ENCODE results near the gene HOXD8.

The HOXD8 gene

DNA sequence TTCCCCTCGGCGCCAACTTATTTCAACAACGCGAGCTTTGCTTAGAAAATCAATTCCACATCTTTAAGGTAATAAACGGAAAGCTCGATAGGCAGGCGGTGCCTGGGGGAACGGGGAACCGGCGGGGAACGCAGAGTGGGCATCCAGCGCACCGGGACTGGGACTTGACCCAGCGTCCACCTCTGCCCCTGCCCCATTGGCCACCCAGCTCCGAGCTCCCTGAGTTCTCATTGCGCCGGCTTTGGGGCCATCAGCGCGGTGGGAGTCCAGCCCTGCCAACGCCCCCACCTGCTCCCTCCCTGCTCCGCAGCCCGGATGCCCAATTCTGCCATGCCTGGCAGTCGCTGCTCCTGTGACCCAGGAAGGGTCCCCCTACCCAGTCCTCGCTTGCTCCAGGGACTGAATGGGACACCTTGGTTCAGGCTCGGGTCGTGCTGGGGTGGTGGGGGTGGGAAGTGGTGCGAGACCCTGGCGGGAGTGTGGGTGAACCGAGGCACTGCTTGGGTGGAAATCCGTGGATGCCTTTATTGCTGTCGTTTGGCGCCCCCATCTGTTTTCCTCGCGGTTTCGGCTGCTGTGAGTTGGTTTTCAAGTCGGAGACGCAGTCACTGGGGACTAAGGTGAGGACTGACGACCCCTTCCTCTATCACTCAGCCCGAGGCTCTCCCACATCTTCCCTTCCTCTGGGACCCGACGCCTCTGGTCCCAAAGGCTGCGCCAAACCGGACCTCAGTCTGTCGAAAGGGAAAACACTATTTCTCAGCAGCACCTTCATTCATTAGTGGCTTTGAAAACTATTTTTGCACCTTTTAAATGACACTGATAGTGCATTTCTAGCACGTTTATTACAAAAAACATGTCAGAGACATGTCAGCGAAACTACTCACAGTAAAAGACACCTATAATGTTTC is 43.4 kb upstream of the HOXD8 start:
- Histone ChIP-seq H3K4me1 (ENCODE audit: control insufficient read depth, insufficient read depth, low read length) (no peaks in the 10 kb centered on the region), H3K27ac (ENCODE audit: low read depth, low read length) (no peak overlapping the region), H3K9ac (ENCODE audit: low read length) (no peak overlapping the region), H3K27me3 (ENCODE audit: control insufficient read depth, insufficient read depth, low read length) (peaks cover 75% of the 10 kb centered on the region), H3K36me3 (ENCODE audit: control insufficient read depth, insufficient read depth, low read length) (no peaks in the 10 kb centered on the region), H3K4me3 (ENCODE audit: low read length) (no peak overlapping the region)

DNA sequence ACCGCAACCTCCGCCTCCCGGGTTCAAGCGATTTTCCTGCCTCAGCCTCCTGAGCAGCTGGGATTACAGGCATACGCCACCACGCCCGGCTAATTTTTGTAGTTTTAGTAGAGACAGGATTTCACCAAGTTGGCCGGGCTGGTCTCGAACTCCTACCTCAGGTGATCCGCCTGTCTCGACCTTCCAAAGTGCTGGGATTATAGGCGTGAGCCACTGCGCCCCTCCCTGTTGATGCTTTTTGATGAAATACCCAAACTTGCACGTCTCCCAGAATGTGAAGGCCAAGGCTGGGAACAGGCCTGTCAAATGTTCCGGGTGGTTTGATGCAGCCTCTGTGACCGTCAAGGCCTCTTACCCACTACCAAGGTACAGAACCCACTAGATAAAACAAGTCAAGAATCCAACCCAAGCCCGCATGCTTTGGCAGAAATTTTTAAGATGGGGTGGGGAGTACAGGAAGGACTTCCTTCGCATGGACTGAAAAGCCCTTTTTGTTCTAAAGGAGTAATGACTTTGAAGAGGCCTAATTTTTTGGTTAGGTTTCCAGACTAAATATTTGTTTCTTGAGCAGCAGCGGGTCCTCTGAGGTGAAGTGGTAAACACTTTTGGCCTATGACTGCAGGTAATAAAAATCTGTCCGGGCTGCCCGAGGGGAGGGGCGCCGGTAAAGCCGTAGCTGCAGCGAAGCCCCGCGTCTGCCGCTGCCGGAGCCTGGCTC is 42.0 kb upstream of the HOXD8 start:
- Histone ChIP-seq H3K4me3 (ENCODE audit: low read length) (peak overlapping the region; percentile 55), H3K9ac (ENCODE audit: low read length) (no peak overlapping the region), H3K27me3 (ENCODE audit: control insufficient read depth, insufficient read depth, low read length) (peaks cover 73% of the 10 kb centered on the region), H3K27ac (ENCODE audit: low read depth, low read length) (no peak overlapping the region), H3K4me1 (ENCODE audit: control insufficient read depth, insufficient read depth, low read length) (no peaks in the 10 kb centered on the region), H3K36me3 (ENCODE audit: control insufficient read depth, insufficient read depth, low read length) (no peaks in the 10 kb centered on the region)

DNA sequence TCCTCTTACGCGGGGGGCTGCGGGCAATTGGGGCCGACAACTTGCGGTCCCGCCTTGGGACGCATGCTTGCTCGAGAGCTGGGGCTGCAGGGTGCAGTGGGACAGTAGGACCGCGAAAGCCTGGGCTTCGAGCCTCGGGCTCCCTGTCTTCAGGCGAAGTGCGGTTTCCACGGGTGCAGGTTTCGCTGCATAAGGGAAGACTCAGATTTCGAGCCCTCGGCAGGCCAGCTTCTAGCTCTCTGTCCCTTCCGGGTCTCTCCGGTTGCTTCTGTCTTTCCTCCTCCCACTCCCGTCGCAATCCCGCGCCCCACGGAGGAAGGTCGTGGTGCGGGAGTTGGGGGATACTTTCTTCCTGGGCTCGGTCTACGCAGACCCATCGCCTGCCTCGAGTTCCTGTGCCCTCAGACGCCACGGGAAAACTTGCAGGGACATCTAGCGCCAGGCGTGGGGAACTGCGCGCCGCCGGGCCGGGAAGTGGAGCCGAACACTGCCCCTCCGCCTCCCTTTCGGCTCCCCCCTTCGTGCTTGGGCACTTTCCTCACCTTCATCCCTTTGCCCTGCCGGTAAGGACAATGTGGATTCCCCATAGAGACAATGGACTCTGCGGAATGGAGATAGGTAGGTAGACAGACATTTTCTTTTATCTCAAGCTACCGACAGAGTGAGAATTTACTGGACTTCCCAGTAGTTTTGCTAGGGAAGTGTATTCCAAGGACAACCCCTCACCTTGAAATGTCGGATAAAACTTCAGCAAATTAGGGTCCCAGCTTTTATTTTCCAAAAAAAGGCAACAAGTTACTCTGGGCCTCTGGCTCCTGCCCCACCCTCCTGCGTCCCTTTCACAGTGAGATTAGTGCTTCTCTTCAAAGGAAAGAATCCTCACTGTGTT is 41.2 kb upstream of the HOXD8 start:
- peaks cover 70% of the 10 kb centered on the region for H3K27me3 ChIP-seq (ENCODE audit: control insufficient read depth, insufficient read depth, low read length)
- H3K36me3 ChIP-seq (ENCODE audit: control insufficient read depth, insufficient read depth, low read length): no peaks in the 10 kb centered on the region
- H3K4me1 ChIP-seq (ENCODE audit: control insufficient read depth, insufficient read depth, low read length): peaks cover 2% of the 10 kb centered on the region
- H3K9ac ChIP-seq (ENCODE audit: low read length): no peak overlapping the region
- peak overlapping the region; percentile 55 for H3K4me3 ChIP-seq (ENCODE audit: low read length)
- H3K27ac ChIP-seq (ENCODE audit: low read depth, low read length): no peak overlapping the region

DNA sequence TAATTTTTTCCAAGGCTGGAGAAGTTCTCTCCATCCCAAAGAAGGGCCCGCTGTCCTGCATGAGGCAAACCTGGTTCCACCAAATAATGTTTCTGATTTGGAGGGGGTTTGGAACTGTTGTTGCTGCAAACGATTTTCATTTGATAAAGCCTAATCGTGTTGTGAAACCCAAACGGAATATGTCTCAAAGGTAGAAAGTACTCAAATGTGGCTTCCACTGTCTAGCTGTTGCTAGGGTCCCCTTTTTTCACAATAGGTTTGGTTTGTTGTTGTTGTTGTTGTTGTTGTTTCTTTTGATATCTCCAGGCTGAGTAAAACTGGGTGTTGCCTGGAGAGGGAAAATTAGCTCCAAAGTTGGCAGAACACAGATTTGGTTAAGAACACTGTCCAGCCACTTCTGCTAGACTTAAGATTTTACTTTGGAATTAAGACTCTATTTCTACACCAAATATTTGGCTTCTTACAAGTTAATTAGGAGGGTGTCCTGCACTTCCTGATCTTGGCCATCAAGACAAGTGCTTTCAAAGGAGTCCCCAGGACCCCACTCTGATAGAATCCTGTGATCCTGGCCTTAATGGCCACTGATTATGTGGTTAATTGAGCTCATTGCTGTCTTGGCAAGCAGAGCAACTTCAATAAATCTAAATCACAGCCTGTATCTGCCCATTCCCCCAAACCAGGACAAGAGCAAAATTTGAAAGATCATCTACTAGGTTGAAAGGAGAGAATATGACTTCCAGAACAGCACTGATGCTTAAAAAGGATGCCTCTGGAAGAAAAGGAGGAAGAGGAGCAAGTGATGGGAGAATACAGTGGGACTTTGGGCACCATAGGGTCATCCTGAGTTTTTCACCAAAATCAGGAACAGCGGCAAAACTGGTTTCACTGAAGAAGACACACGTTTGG is 40.3 kb upstream of the HOXD8 start:
- H3K27ac ChIP-seq (ENCODE audit: low read depth, low read length): no peak overlapping the region

DNA sequence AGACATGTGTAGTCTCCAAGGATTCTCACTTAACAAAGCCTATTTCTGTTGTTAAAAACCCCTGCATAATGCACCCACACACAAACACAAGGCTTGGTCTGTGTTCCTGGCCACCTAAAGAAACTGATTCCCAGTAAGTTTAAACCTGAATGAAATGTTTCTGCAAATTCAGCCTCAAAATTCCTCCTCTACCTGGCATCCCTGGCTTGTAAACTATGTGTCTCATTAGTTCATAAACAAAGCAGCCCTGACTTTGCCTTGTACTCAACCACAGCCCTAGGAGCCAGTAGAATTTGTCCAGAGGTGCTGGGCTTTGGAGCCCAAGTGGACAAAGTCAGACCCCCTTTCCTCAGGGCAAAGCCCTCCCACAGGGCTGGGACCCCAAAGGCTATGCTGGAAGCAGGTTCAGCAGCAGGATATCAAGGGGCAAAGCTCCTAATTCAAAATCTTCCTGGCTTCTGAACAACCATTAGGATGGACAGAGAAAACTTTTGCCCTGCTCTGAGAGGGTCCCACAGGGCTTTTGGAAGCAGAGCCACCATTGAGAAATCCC is 39.6 kb upstream of the HOXD8 start:
- H3K27me3 ChIP-seq (ENCODE audit: control insufficient read depth, insufficient read depth, low read length): peaks cover 65% of the 10 kb centered on the region
- H3K36me3 ChIP-seq (ENCODE audit: control insufficient read depth, insufficient read depth, low read length): no peaks in the 10 kb centered on the region
- H3K4me1 ChIP-seq (ENCODE audit: control insufficient read depth, insufficient read depth, low read length): peaks cover 3% of the 10 kb centered on the region
- H3K9ac ChIP-seq (ENCODE audit: low read length): no peak overlapping the region
- H3K4me3 ChIP-seq (ENCODE audit: low read length): no peak overlapping the region
- H3K27ac ChIP-seq (ENCODE audit: low read depth, low read length): no peak overlapping the region

More for the DNA sequence above, 40.3 kb upstream of the HOXD8 start:
- Histone ChIP-seq H3K9ac (ENCODE audit: low read length) (no peak overlapping the region), H3K4me1 (ENCODE audit: control insufficient read depth, insufficient read depth, low read length) (peaks cover 3% of the 10 kb centered on the region), H3K27me3 (ENCODE audit: control insufficient read depth, insufficient read depth, low read length) (peaks cover 66% of the 10 kb centered on the region), H3K36me3 (ENCODE audit: control insufficient read depth, insufficient read depth, low read length) (no peaks in the 10 kb centered on the region), H3K4me3 (ENCODE audit: low read length) (no peak overlapping the region)

DNA sequence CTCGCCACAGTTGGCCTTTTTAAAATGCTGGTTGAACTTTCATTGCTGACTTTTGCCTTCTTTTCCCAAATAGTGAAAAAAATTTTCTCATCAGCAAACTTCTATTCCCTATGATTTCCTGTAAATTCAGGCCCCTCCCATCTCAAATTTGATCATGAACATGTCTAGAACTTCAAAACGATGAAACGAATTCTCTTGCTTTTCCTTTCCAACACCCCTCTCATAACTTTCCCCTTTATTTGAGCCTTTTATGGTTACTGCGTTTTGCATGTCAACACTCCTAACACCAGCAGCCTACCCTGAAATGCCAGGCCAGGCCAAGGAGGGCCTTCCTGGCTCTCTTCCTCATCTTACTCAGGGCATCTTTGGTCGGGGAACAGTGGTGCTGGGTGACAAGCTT is 38.6 kb upstream of the HOXD8 start:
- Histone ChIP-seq H3K9ac (ENCODE audit: low read length) (no peak overlapping the region), H3K27ac (ENCODE audit: low read depth, low read length) (no peak overlapping the region), H3K4me1 (ENCODE audit: control insufficient read depth, insufficient read depth, low read length) (peaks cover 3% of the 10 kb centered on the region), H3K27me3 (ENCODE audit: control insufficient read depth, insufficient read depth, low read length) (peaks cover 62% of the 10 kb centered on the region), H3K4me3 (ENCODE audit: low read length) (no peak overlapping the region), H3K36me3 (ENCODE audit: control insufficient read depth, insufficient read depth, low read length) (no peaks in the 10 kb centered on the region)

DNA sequence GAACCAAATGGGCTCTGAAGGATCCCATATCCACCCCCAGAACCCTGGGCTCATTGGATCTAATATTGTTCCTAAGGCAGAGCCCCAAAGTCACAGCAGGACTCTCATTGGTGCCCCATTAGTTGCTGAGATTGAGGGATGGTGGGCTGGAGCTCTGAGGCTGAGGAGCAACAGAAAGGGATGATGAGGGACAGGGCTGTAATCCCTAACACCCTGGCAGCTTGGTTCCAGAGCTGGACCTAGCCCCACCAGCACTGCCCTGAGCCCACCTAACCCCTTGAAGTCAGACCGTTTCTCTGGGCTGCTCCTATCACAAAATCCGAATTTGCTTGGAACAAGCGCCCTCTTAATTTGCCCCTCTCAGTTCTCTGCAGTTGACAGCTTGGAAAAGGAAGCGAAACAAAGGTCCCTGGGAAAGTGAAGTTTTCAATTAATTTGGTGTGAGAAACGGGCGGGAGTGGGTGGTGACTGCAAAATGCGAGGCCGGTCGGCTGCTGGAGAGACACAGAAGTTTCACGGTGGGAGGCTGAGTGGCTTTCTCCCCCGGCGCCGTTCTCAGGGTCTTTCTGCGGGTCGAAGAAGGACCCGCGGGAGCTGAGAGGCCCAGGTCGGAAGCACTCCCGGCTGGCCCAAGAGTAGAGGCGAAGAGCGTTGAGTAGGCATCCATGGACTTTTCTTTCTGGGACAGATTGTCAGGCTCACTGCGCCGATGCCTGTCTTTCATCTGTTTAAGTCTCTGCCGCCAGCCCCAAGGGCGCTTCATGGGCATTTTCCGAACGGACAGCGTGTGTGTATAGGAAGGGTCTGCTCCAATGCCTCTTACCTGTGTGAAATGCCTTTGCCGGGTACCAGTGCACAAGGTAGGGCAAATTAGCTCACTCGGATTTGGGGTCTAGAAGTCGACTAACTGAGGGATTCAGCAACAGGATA is 37.9 kb upstream of the HOXD8 start:
- peaks cover 55% of the 10 kb centered on the region for H3K27me3 ChIP-seq (ENCODE audit: control insufficient read depth, insufficient read depth, low read length)
- no peak overlapping the region for H3K4me3 ChIP-seq (ENCODE audit: low read length)
- no peaks in the 10 kb centered on the region for H3K36me3 ChIP-seq (ENCODE audit: control insufficient read depth, insufficient read depth, low read length)
- peaks cover 3% of the 10 kb centered on the region for H3K4me1 ChIP-seq (ENCODE audit: control insufficient read depth, insufficient read depth, low read length)
- no peak overlapping the region for H3K27ac ChIP-seq (ENCODE audit: low read depth, low read length)
- H3K9ac ChIP-seq (ENCODE audit: low read length): no peak overlapping the region

DNA sequence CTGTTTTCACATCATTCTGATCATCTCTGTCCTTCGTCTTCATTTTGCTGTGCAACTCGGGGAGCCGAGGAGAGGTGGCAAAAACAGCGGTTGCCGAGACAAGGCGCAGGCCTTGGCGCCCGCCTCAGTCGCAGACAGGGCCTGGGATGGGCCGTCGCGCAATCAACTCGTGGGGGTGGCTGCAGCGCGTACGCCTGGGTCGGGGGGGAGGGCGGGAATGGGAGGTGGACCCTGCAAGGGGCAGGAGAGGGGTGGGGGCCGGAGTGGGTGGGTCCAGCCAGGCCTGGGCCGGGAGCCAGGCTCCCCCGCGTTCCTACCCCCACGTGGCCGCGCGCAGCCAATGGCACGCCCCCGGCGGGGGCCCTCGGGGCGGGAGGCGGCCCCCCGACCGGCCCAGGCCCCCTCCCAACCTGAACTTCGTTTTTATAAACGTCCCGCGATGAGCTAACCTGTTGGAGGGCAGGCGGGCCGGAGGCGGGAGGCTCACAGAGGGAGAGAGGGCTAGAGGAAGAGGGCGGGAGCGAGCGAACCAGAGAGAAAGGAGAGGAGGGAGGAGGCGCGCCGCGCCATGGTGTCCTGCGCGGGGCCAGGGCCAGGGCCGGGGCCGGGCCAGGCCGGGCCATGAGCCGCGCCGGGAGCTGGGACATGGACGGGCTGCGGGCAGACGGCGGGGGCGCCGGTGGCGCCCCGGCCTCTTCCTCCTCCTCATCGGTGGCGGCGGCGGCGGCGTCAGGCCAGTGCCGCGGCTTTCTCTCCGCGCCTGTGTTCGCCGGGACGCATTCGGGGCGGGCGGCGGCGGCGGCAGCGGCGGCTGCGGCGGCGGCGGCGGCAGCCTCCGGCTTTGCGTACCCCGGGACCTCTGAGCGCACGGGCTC is 37.0 kb upstream of the HOXD8 start, which contains the start of gene HOXD13:
Gene HOXD13, plus strand, starts transcription at position 452 of the 875 bp plus-strand sequence. Its CDS starts 170 bp downstream, at position 622.
- Histone ChIP-seq H3K36me3 (ENCODE audit: control insufficient read depth, insufficient read depth, low read length) (no peaks in the 10 kb centered on the region), H3K4me1 (ENCODE audit: control insufficient read depth, insufficient read depth, low read length) (peaks cover 3% of the 10 kb centered on the region), H3K27ac (ENCODE audit: low read depth, low read length) (peak within 1 kb of the TSS; percentile 30), H3K4me3 (ENCODE audit: low read length) (peak within 1 kb of the TSS; percentile 64), H3K27me3 (ENCODE audit: control insufficient read depth, insufficient read depth, low read length) (peaks cover 51% of the 10 kb centered on the region), H3K9ac (ENCODE audit: low read length) (no peak within 1 kb of the TSS)

DNA sequence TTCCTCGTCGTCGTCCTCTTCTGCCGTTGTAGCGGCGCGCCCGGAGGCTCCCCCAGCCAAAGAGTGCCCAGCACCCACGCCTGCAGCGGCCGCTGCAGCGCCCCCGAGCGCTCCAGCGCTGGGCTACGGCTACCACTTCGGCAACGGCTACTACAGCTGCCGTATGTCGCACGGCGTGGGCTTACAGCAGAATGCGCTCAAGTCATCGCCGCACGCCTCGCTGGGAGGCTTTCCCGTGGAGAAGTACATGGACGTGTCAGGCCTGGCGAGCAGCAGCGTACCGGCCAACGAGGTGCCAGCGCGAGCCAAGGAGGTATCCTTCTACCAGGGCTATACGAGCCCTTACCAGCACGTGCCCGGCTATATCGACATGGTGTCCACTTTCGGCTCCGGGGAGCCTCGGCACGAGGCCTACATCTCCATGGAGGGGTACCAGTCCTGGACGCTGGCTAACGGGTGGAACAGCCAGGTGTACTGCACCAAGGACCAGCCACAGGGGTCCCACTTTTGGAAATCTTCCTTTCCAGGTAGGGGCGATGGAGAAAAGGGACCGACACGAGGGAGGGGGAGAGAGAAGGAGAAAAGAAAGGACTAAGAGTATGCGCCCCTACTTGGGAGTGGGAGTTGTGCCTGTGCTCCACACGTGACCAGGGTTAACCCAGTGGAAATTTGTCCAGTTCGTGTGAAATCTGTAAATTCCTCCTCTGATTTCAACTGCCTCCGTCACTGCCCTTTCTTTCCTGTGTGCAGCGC is 36.2 kb upstream of the HOXD8 start:
- peaks cover 5% of the 10 kb centered on the region for H3K4me1 ChIP-seq (ENCODE audit: control insufficient read depth, insufficient read depth, low read length)
- no peak overlapping the region for H3K9ac ChIP-seq (ENCODE audit: low read length)
- H3K27me3 ChIP-seq (ENCODE audit: control insufficient read depth, insufficient read depth, low read length): peaks cover 52% of the 10 kb centered on the region
- peak overlapping the region; percentile 30 for H3K27ac ChIP-seq (ENCODE audit: low read depth, low read length)
- H3K4me3 ChIP-seq (ENCODE audit: low read length): peak overlapping the region; percentile 64
- H3K36me3 ChIP-seq (ENCODE audit: control insufficient read depth, insufficient read depth, low read length): no peaks in the 10 kb centered on the region

All from rectal smooth muscle tissue (tissue), 1 donor.